SW 1271 (cell line): Measurements from ENCODE around the gene POP4.
A peak's percentile ranks its signal among the peaks of the same experiment; 100 is the strongest.
"Not testable (repeated sequence)": the region's sequence is repeated elsewhere in the genome, so short reads cannot be mapped to it uniquely, and the experiment has no call there.

Experiments
- DNase-seq, 2 experiments: peaks; one replicate each; lab custom pipeline; 2025; lab: John Stamatoyannopoulos, UW

The POP4 gene

GRCh38 chr19:29605653-29606419 is at the start of gene POP4:
Gene POP4, plus strand, starts transcription at chr19:29606283. Its CDS starts 36 bp downstream, at chr19:29606319.
- DNase-seq: peak; percentile 85 to 87

DNA sequence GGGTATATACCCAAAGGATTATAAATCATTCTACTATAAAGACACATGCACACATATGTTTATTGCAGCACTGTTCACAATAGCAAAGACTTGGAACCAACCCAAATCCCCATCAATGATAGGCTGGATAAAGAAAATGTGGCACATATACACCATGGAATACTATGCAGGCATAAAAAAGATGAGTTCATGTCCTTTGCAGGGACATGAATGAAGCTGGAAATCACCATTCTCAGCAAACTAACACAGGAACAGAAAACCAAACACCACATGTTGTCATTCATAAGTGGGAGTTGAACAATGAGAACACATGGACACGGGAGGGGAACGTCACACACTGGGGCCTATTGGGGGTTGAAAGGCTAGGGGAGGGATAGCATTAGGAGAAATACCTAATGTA is 47.0 kb upstream of the POP4 start:
- not testable (repeated sequence) for DNase-seq

DNA sequence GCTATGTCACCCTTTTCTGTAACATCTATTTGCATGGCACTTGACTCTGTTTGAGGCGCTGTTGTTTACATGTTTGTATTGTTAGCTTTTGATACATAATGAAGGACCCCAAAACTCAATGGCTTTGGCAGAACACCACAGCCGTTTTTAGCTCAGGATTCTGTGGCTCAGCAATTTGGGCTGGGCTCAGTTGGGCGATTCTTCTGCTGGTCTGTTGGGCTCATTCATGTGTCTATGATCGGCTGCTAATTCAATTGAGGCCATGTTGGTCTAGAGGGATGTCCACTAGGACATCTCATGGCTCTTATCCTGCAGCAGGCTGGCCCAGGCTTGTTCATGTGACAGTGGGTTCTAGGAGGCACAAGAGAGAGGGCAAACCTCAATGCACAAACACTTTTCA is 46.3 kb upstream of the POP4 start:
- no peak for DNase-seq

GRCh38 chr19:29560313-29561075 is 45.6 kb upstream of the POP4 start:
- DNase-seq: no peak

- DNase-seq: no peak
Measured at GRCh38 chr19:29561601-29562000, 44.5 kb upstream of the POP4 start.

DNA sequence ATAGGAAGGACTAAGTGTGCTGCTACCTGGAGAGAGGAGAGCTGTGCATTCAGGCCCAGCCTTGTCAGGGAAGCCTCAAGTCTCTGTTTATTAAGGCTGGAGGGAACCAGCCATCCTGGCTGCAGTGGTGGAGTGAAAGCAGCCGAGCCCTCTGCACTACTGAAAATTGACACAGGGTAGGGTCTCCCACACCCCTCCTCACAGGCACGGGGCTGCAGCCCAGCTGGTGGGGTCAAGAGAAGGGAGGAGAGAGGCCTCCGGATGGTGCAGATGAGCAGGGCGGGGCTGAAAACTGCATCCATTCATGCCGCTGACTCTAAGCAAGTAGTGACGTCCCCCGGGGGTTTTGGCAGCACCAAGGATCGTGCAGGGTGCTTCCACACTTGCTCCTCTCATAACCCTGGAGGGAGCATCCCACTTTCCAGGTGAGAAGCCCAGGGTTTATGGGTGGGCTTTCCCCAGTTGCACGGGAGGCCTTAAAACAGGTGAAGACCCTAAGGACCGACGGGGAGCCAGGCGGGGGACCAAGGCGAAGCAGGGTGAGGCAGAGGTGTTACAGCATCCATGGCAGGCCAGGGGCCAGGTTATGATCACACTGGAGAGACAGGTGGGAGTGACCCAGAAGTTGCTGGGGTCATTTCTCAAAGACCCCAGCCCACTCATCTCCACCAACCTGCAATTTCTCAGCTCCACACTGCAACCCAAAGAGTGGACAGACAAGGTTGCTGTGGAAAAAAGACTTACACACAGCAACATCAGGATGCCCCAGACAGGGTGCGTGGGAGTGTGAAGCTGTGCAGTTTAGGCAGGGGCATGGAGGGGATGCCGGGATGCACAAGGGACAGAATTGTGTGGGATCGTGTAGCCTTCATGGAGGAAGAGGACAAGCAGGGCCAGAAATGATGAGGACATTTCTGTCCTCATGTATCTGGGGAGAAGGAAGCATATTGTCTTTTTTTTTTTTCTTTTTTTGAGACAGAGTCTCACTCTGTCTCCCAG is 43.5 kb upstream of the POP4 start:
- no peak for DNase-seq

GRCh38 chr19:29563486-29564101 is 42.5 kb upstream of the POP4 start:
- DNase-seq: no peak

DNA sequence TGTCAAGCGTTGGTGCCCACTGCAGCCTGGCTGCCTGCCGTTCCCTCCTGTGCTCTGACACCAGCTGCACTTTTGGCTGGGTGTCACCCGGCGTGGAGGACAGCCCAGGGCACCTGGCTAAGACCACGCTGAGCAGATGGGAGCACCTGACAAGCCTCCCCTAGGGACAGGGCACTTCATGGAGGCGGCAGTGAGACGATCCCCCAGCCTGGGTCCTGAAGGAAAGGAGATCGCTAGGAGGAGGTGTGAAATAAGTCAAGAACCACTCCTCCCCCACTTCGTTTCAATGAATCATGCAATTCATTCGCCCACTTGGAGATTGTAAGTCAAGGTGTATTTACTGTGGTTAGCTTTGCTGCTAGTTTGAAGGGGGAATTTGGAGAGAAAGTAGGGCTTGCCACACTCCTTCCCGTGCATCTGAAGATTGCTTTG is 41.5 kb upstream of the POP4 start:
- no peak for DNase-seq

- DNase-seq: no peak
Measured at GRCh38 chr19:29565171-29565570, 40.9 kb upstream of the POP4 start.

DNA sequence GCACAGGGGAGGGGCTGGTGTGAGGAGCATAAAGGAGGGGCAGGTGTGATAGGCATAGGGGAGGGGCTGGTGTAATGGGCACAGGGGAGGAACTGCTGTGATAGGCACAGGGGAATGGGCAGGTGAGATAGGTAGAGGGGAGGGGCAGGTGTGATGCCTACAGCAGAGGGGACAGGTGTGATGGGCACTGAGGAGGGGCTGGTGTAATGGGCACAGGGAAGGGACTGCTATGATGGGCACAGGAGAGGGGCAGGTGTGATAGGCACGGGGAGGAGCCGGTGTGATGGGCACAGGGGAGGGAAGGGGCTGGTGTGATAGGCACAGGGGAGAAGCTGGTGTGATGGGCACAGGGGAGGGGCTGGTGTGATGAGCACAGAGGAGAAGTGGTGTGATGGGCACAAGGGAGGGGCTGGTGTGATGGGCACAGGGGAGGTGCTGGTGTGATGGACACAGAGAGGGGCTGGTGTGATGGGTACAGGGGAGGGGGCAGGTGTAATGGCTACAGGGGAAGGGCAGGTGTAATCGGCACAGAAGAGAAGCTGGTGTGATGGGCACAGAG is 39.5 kb upstream of the POP4 start:
- no peak for DNase-seq

- DNase-seq: no peak
Measured at GRCh38 chr19:29567366-29567915, 38.6 kb upstream of the POP4 start.

- DNase-seq: no peak
Measured at GRCh38 chr19:29568036-29569025, 37.8 kb upstream of the POP4 start.

- no peak for DNase-seq
Measured at GRCh38 chr19:29569038-29569911, 36.8 kb upstream of the POP4 start.

- no peak for DNase-seq
Measured at GRCh38 chr19:29571181-29571580, 34.9 kb upstream of the POP4 start.

DNA sequence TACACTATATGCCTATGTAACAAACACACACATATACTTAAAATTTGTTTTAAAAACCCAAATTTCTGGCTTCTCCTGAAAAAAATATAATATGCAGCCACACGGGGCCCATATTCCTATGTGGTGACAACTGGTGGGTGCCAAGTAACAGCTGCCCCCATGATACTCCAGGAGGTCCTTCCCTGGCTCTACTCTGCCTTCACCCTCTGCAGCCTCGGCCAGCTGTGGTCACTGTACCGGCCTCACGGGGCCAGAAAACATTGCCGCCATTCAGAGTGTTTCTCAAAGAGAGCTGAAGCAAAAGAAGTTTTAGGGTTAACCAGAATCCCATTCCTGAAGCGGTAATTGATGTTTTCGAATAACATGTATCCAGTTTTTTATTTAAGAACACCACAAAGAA is 32.6 kb upstream of the POP4 start:
- no peak for DNase-seq

- no peak for DNase-seq
Measured at GRCh38 chr19:29574510-29574909, 31.6 kb upstream of the POP4 start.

DNA sequence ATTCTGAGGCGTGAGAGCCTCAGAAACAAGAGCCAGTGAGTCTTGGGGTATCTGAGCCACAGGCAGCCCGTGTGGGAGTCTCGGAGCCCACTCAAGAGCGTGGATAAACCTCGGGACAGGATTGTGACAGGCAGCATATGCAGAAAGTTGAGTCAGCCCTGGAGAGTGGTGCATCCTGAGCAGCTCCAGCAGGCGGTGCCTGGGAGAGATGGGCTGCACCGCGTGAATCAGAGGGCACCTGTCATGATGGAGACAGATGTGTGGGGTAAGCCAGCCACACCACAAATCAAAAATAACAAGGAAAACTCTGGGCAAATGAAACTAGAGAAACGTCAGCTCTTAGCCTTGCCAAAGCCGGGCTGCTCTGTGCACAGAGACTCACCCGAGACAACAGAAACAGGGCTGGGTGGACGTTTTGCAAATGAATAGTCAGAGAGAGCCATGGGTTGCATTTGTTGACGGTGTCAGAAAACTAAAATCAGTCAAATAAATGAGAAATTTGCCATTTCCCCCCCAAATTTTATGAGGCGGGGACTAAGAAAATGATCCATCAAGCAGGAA is 30.0 kb upstream of the POP4 start:
- DNase-seq: no peak
